ENCODE results near the gene FOLR1. TPM values are rescaled to one million over a fixed set of nuclear protein-coding genes. Genes with fewer than 3 reads are reported as not detected.

FOLR1 gene
- total and polyA plus RNA-seq, 10 of the 15 experiments (the other 5 are each of a cell fraction or from before 2014, with no cell fraction given): not detected

DNA sequence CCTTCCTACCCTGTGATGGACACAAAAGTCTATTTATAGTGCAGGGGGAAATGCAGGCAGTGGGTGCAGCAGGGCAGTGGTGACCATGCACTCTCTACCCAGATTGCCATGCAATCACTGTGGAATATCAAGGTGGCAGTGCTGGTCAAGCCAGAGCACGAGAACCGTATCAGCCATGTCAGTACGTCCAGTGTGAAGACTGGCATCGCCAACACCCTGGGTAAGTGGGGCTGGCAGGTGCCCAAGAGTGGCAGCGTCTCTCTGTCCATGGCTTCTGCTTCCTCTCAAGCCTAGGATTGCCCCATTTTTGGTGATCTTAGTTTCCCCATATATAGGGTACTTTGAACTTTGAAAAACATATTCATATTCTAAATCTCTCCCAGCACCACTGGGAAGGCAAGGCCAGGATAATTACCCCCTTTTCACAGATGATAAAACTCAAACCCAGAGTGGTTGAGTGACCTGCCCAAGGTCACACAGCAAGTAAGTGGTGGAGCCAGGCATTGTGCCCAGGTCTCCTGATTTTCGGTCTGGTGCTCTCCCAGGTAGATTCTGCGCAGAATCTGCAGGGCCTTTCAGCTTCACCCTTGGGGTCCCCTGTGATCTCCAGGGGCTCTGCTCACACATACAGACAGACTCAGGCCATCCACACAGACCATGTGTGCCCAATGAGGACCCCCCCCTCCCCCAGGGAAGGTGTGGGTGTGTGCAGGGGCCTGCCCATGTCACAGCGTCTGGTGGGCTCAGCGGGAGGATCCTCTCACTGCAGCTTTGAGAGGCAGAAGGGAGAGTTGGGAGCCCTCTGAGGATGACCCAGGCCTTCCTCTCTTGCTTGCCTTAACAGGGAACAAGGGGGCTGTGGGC is 39.7 kb downstream of the FOLR1 start:
- POLR2A ChIA-PET: no interaction called here
- in situ Hi-C loops (cut with MboI): no loop called here
- DNase-seq (ENCODE audit: low read depth, low spot score) (no peak), FAIRE-seq (no peak), ATAC-seq (no peak)
- H3K4me1 ChIP-seq (ENCODE audit: control insufficient read depth, insufficient read depth, low read length): no peaks in the 10 kb centered on the region
- SMC1A ChIA-PET (ENCODE audit: uncharacterized antibody, unreplicated experiment): no interaction called here
- RAD21 ChIA-PET (ENCODE audit: unreplicated experiment): no interaction called here
- peaks cover 24 to 31% of the 10 kb centered on the region in 2 experiments; a peak in 3 of 4 replicates for H3K36me3 ChIP-seq (ENCODE audit: control insufficient read depth in 2 of 2, insufficient read depth in 2 of 2, low read length in 1 of 2)
- H3K9ac ChIP-seq (ENCODE audit: control insufficient read depth, insufficient read depth, low read length): no peak overlapping the region
- no peak overlapping the region for H3K4me3 ChIP-seq
- 92% methylated on average over 9 of the region's 9 CpGs for WGBS (ENCODE audit: insufficient coverage, insufficient replicate concordance, low lambda C conversion rate, missing lambda C conversion rate)
- no peak overlapping the region for H3K27ac ChIP-seq (ENCODE audit: control insufficient read depth, insufficient read depth)
- no peaks in the 10 kb centered on the region for H3K9me3 ChIP-seq (replicated peaks; ENCODE audit: control insufficient read depth, insufficient read depth, low read length)
- TF ChIP-seq RB1 (IDR thresholded peaks at IDR 0.05; ENCODE audit: borderline replicate concordance) (no peak), CBFB (IDR thresholded peaks at IDR 0.05; ENCODE audit: low read depth) (no peak), SPI1 (IDR thresholded peaks at IDR 0.05; ENCODE audit: borderline replicate concordance, insufficient read depth, low read depth, low read length) (no peak)
- H2AFZ ChIP-seq (ENCODE audit: control insufficient read depth, low read depth, low read length): no peak overlapping the region
- CTCF ChIA-PET: no interaction called here
- no TSS peak for BruUV-seq (replicated peaks)
- H3K4me2 ChIP-seq (ENCODE audit: control insufficient read depth, insufficient read depth): no peak overlapping the region
- H4K20me1 ChIP-seq (ENCODE audit: control insufficient read depth, insufficient read depth): no peaks in the 10 kb centered on the region; the same call in 1 of the 2 replicates
- no peaks in the 10 kb centered on the region for H3K27me3 ChIP-seq (replicated peaks in 1 of 2; ENCODE audit: control insufficient read depth in 2 of 2, insufficient read depth in 2 of 2, low read length in 1 of 2)
- intact Hi-C loops (cut with micrococcal nuclease; ENCODE audit: unreplicated experiment): no loop called here
- peaks cover under 1% of the 10 kb centered on the region; the same call in 1 of the 2 replicates for H3K79me2 ChIP-seq (ENCODE audit: control insufficient read depth, insufficient read depth, low read length)

DNA sequence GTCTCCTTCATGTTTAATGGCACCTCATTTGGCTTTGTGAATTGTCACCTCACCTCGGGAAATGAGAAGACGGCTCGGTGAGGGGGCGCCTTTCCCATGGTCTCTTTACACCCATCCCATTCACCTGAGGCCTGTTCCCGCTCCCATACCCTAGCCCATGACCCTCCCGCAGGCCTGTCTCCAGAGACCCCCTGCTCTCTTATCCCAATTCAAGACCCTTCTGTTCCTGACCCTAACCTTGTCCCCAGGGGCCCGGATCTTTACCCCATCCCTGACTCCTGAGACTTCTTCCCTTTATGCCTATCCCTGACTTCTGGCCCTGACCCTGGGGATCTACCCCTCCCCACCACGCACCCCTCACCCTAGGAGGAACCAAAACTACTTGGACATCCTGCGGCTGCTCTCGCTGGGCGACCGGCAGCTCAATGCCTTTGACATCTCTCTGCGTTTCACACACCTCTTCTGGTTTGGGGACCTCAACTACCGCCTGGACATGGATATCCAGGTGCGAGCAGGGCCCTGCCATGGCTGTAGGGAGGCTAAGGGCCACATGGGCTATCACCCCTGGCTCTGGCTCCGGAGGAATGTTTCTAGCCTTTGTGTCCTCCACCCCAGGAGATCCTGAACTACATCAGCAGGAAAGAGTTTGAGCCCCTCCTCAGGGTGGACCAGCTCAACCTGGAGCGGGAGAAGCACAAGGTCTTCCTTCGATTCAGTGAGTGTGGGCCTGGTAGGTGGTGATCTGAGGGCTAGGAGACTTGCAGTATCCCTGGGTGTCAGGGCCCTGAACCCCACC is 40.5 kb downstream of the FOLR1 start:
- Histone ChIP-seq H3K4me3 (no peak overlapping the region), H3K4me1 (ENCODE audit: control insufficient read depth, insufficient read depth, low read length) (no peaks in the 10 kb centered on the region), H4K20me1 (ENCODE audit: control insufficient read depth, insufficient read depth) (no peaks in the 10 kb centered on the region; the same call in 1 of the 2 replicates), H3K79me2 (ENCODE audit: control insufficient read depth, insufficient read depth, low read length) (no peaks in the 10 kb centered on the region), H3K27me3 (replicated peaks in 1 of 2; ENCODE audit: control insufficient read depth in 2 of 2, insufficient read depth in 2 of 2, low read length in 1 of 2) (no peaks in the 10 kb centered on the region), H3K9me3 (replicated peaks; ENCODE audit: control insufficient read depth, insufficient read depth, low read length) (no peaks in the 10 kb centered on the region), H3K9ac (ENCODE audit: control insufficient read depth, insufficient read depth, low read length) (no peak overlapping the region), H3K27ac (ENCODE audit: control insufficient read depth, insufficient read depth) (no peak overlapping the region), H3K4me2 (ENCODE audit: control insufficient read depth, insufficient read depth) (no peak overlapping the region), H3K36me3 (ENCODE audit: control insufficient read depth in 2 of 2, insufficient read depth in 2 of 2, low read length in 1 of 2) (peaks cover 28% of the 10 kb centered on the region in 2 experiments; a peak in 3 of 4 replicates), H2AFZ (ENCODE audit: control insufficient read depth, low read depth, low read length) (no peak overlapping the region)
- DNase-seq (ENCODE audit: low read depth, low spot score) (no peak), ATAC-seq (no peak), FAIRE-seq (no peak)
- CTCF ChIA-PET: no interaction called here
- BruUV-seq (replicated peaks): no TSS peak
- 95% methylated on average over 18 of the region's 18 CpGs for WGBS (ENCODE audit: insufficient coverage, insufficient replicate concordance, low lambda C conversion rate, missing lambda C conversion rate)
- in situ Hi-C loops (cut with MboI): no loop called here
- RAD21 ChIA-PET (ENCODE audit: unreplicated experiment): no interaction called here
- intact Hi-C loops (cut with micrococcal nuclease; ENCODE audit: unreplicated experiment): no loop called here
- SMC1A ChIA-PET (ENCODE audit: uncharacterized antibody, unreplicated experiment): no interaction called here
- POLR2A ChIA-PET: no interaction called here
- TF ChIP-seq POU2F2 (IDR thresholded peaks at IDR 0.05; ENCODE audit: borderline replicate concordance, low read depth, low read length): no peak
- no peak for TF ChIP-seq CHD1 (IDR thresholded peaks at IDR 0.05; ENCODE audit: low read depth, low read length)
- no peak for TF ChIP-seq SREBF1 (IDR thresholded peaks at IDR 0.05; ENCODE audit: low read length)
- TF ChIP-seq BMI1 (IDR thresholded peaks at IDR 0.05; ENCODE audit: borderline replicate concordance): no peak
- no peak for TF ChIP-seq RBBP5 (conservative IDR thresholded peaks at IDR 0.05)
- TF ChIP-seq WRNIP1 (IDR thresholded peaks at IDR 0.05; ENCODE audit: borderline replicate concordance, low read depth, low read length): no peak
- TF ChIP-seq CHD4 (IDR thresholded peaks at IDR 0.05): no peak
- TF ChIP-seq, protein P1, sequence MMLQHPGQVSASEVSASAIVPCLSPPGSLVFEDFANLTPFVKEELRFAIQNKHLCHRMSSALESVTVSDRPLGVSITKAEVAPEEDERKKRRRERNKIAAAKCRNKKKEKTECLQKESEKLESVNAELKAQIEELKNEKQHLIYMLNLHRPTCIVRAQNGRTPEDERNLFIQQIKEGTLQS (IDR thresholded peaks at IDR 0.05; ENCODE audit: borderline replicate concordance, extremely low read depth, low read depth, low read length): no peak
